Measurements from ENCODE around the gene H1-8. TPM values are rescaled to one million over a fixed set of nuclear protein-coding genes. Genes with fewer than 3 reads are reported as not detected.

The H1-8 gene
- total RNA-seq, 2 experiments from 2014 or later = not detected

GRCh38 chr3:129582799-129583198 is 39.8 kb downstream of the H1-8 start:
- H3K27me3 Mint-ChIP-seq = peaks cover 6% of the 10 kb centered on the region
- H3K27ac Mint-ChIP-seq = no peak overlapping the region
- H3K36me3 Mint-ChIP-seq = no peaks in the 10 kb centered on the region
- no peak overlapping the region for H3K4me3 Mint-ChIP-seq
- peaks cover 2% of the 10 kb centered on the region for H3K4me1 Mint-ChIP-seq
- POLR2A ChIA-PET = no interaction called here
- ATAC-seq (ENCODE audit: low read depth) (no peak), DNase-seq (no peak)
- no peaks in the 10 kb centered on the region for H3K9me3 Mint-ChIP-seq

GRCh38 chr3:129583289-129583688 is 40.3 kb downstream of the H1-8 start:
- DNase-seq (no peak), ATAC-seq (ENCODE audit: low read depth) (no peak)
- no peak overlapping the region for H3K4me3 Mint-ChIP-seq
- peaks cover 6% of the 10 kb centered on the region for H3K27me3 Mint-ChIP-seq
- H3K9me3 Mint-ChIP-seq = no peaks in the 10 kb centered on the region
- no peak overlapping the region for H3K27ac Mint-ChIP-seq
- no peaks in the 10 kb centered on the region for H3K36me3 Mint-ChIP-seq
- POLR2A ChIA-PET = no interaction called here
- no peaks in the 10 kb centered on the region for H3K4me1 Mint-ChIP-seq

- no peak for ATAC-seq (ENCODE audit: low read depth)
- no peak overlapping the region for H3K4me3 Mint-ChIP-seq
- no peaks in the 10 kb centered on the region for H3K36me3 Mint-ChIP-seq
- no peaks in the 10 kb centered on the region for H3K9me3 Mint-ChIP-seq
- H3K27me3 Mint-ChIP-seq = peaks cover 8% of the 10 kb centered on the region
- POLR2A ChIA-PET = no interaction called here
- H3K27ac Mint-ChIP-seq = no peak overlapping the region
- no peak for DNase-seq
- H3K4me1 Mint-ChIP-seq = no peaks in the 10 kb centered on the region
Observed at GRCh38 chr3:129584631-129585030, 41.7 kb downstream of the H1-8 start.

GRCh38 chr3:129585949-129586657 is 43.1 kb downstream of the H1-8 start:
- POLR2A ChIA-PET = no interaction called here
- no peak for ATAC-seq (ENCODE audit: low read depth)
- Mint-ChIP-seq H3K4me1 (no peaks in the 10 kb centered on the region), H3K27me3 (peaks cover 17% of the 10 kb centered on the region), H3K36me3 (no peaks in the 10 kb centered on the region), H3K4me3 (no peak overlapping the region), H3K9me3 (no peaks in the 10 kb centered on the region), H3K27ac (no peak overlapping the region)
- no peak for DNase-seq

- H3K36me3 Mint-ChIP-seq = no peaks in the 10 kb centered on the region
- ATAC-seq (ENCODE audit: low read depth) (no peak), DNase-seq (no peak)
- H3K4me3 Mint-ChIP-seq = no peak overlapping the region
- POLR2A ChIA-PET = no interaction called here
- H3K27ac Mint-ChIP-seq = no peak overlapping the region
- H3K9me3 Mint-ChIP-seq = no peaks in the 10 kb centered on the region
- H3K4me1 Mint-ChIP-seq = peaks cover 4% of the 10 kb centered on the region
- peaks cover 25% of the 10 kb centered on the region for H3K27me3 Mint-ChIP-seq
Observed at GRCh38 chr3:129586746-129587430, 43.9 kb downstream of the H1-8 start.

- H3K4me3 Mint-ChIP-seq = no peak overlapping the region
- peaks cover 4% of the 10 kb centered on the region for H3K4me1 Mint-ChIP-seq
- ATAC-seq (ENCODE audit: low read depth) (no peak), DNase-seq (no peak)
- no peak overlapping the region for H3K27ac Mint-ChIP-seq
- no peaks in the 10 kb centered on the region for H3K9me3 Mint-ChIP-seq
- POLR2A ChIA-PET = no interaction called here
- H3K36me3 Mint-ChIP-seq = no peaks in the 10 kb centered on the region
- peaks cover 29% of the 10 kb centered on the region for H3K27me3 Mint-ChIP-seq
Observed at GRCh38 chr3:129587566-129588210, 44.7 kb downstream of the H1-8 start.

GRCh38 chr3:129590215-129590614 is 47.2 kb downstream of the H1-8 start:
- H3K4me3 Mint-ChIP-seq = no peak overlapping the region
- no peaks in the 10 kb centered on the region for H3K36me3 Mint-ChIP-seq
- POLR2A ChIA-PET = no interaction called here
- H3K27me3 Mint-ChIP-seq = peaks cover 38% of the 10 kb centered on the region
- H3K9me3 Mint-ChIP-seq = no peaks in the 10 kb centered on the region
- peaks cover 18% of the 10 kb centered on the region for H3K4me1 Mint-ChIP-seq
- no peak overlapping the region for H3K27ac Mint-ChIP-seq
- DNase-seq (no peak), ATAC-seq (ENCODE audit: low read depth) (no peak)

GRCh38 chr3:129591932-129592331 is 49.0 kb downstream of the H1-8 start:
- ATAC-seq (ENCODE audit: low read depth) = no peak
- Mint-ChIP-seq H3K36me3 (no peaks in the 10 kb centered on the region), H3K27me3 (peaks cover 46% of the 10 kb centered on the region), H3K27ac (no peak overlapping the region), H3K9me3 (no peaks in the 10 kb centered on the region), H3K4me3 (no peak overlapping the region), H3K4me1 (peaks cover 18% of the 10 kb centered on the region)
- POLR2A ChIA-PET = no interaction called here
- no peak for DNase-seq

- Mint-ChIP-seq H3K27ac (no peak overlapping the region), H3K9me3 (no peaks in the 10 kb centered on the region), H3K4me1 (peaks cover 18% of the 10 kb centered on the region), H3K4me3 (peak overlapping the region; percentile 75), H3K36me3 (no peaks in the 10 kb centered on the region), H3K27me3 (peaks cover 45% of the 10 kb centered on the region)
- POLR2A ChIA-PET = interaction anchor here (1.7 kb wide), 1 partner anchor 16 kb away, joined by 9 read pairs; no protein-coding TSS in a partner anchor
- DNase-seq = no peak
- no peak for ATAC-seq (ENCODE audit: low read depth)
Observed at GRCh38 chr3:129592381-129593131, 49.6 kb downstream of the H1-8 start.

- Mint-ChIP-seq H3K36me3 (no peaks in the 10 kb centered on the region), H3K4me3 (peak overlapping the region; percentile 75), H3K27ac (no peak overlapping the region), H3K27me3 (peaks cover 50% of the 10 kb centered on the region), H3K9me3 (no peaks in the 10 kb centered on the region), H3K4me1 (peaks cover 18% of the 10 kb centered on the region)
- ATAC-seq (ENCODE audit: low read depth) (peak; percentile 4), DNase-seq (no peak)
- POLR2A ChIA-PET = interaction anchor here (1.7 to 1.9 kb wide), 2 partner anchors 16 to 277 kb away, joined by 5 to 9 read pairs; a partner anchor contains a TSS
Observed at GRCh38 chr3:129593230-129593594, 50.2 kb downstream of the H1-8 start.

- Mint-ChIP-seq H3K9me3 (no peaks in the 10 kb centered on the region), H3K27ac (peak overlapping the region; percentile 60), H3K36me3 (no peaks in the 10 kb centered on the region), H3K4me3 (peak overlapping the region; percentile 75), H3K27me3 (peaks cover 53% of the 10 kb centered on the region), H3K4me1 (peaks cover 18% of the 10 kb centered on the region)
- DNase-seq (peak; percentile 85), ATAC-seq (ENCODE audit: low read depth) (peak; percentile 76)
- POLR2A ChIA-PET = interaction anchor here (1.3 to 1.9 kb wide), 3 partner anchors 17 to 278 kb away, joined by 4 to 9 read pairs (median 5); a partner anchor contains a TSS
Observed at GRCh38 chr3:129593595-129594339, 50.8 kb downstream of the H1-8 start.

- Mint-ChIP-seq H3K4me3 (peak overlapping the region; percentile 75), H3K27ac (peak overlapping the region; percentile 60), H3K9me3 (no peaks in the 10 kb centered on the region)
Observed at GRCh38 chr3:129594409-129594808, 51.4 kb downstream of the H1-8 start.

More at GRCh38 chr3:129594409-129594808, 51.4 kb downstream of the H1-8 start:
- no peaks in the 10 kb centered on the region for H3K36me3 Mint-ChIP-seq
- POLR2A ChIA-PET = interaction anchor here (1.3 to 1.9 kb wide), 2 partner anchors 25 to 279 kb away, joined by 4 to 5 read pairs; a partner anchor contains a TSS
- no peak for ATAC-seq (ENCODE audit: low read depth)
- no peak for DNase-seq
- H3K27me3 Mint-ChIP-seq = peaks cover 55% of the 10 kb centered on the region
- H3K4me1 Mint-ChIP-seq = peaks cover 18% of the 10 kb centered on the region

Data from activated naive CD8-positive, alpha-beta T cell treated with anti-CD3 and anti-CD28 coated beads, Interleukin-2, amount 10 ng/mL, durations not matched to agents 7 days and 5 days (primary cell).